WERI-Rb-1 (cell line): ENCODE measurements around the gene KCNMA1.

Experiments used
- DNase-seq: peaks from one replicate; pipeline ENCODE4 v3.0.0-alpha.2; 2020
- H3K27ac ChIP-seq: fragments of 250-450 bp; sonication (Bioruptor Pico); 2 replicates; pipeline ENCODE4 v1.5.1; 2020; ENCODE audit warnings: mild to moderate bottlenecking, moderate library complexity
- H3K27me3 ChIP-seq: fragments of 250-450 bp; sonication (Bioruptor Pico); 2 replicates; pipeline ENCODE4 v1.5.1; 2021; ENCODE audit warnings: mild to moderate bottlenecking, low read depth, moderate library complexity; ENCODE audit not compliant: insufficient read depth, severe bottlenecking
- H3K36me3 ChIP-seq: fragments of 250-450 bp; sonication (Bioruptor Pico); 2 replicates; pipeline ENCODE4 v1.5.1; 2020; ENCODE audit warnings: mild to moderate bottlenecking, moderate library complexity
- H3K4me3 ChIP-seq: 2 replicates; pipeline ENCODE4 v1.5.1; 2011; ENCODE audit warnings: low read depth, mild to moderate bottlenecking, control low read depth, low read length
- H3K9me3 ChIP-seq: fragments of 250-450 bp; sonication (Bioruptor Pico); 2 replicates; pipeline ENCODE4 v1.5.1; 2021; ENCODE audit warnings: mild to moderate bottlenecking, moderate library complexity; ENCODE audit not compliant: severe bottlenecking
- CTCF ChIP-seq: IDR thresholded peaks from 2 replicates; pipeline ENCODE4 v1.5.1; 2011; ENCODE audit warnings: low read depth, mild to moderate bottlenecking, control low read depth, inconsistent platforms, low read length

The KCNMA1 gene

GRCh38 chr10:77681839-77682238, 44.2 kb upstream of the KCNMA1 start:
- no peak overlapping the region for H3K27ac ChIP-seq
- no peaks in the 10 kb centered on the region for H3K27me3 ChIP-seq
- DNase-seq, result no peak
- H3K9me3 ChIP-seq, result no peaks in the 10 kb centered on the region
- H3K4me3 ChIP-seq, result no peak overlapping the region
- no peak for TF ChIP-seq CTCF
- no peaks in the 10 kb centered on the region for H3K36me3 ChIP-seq

GRCh38 chr10:77680811-77681210, 43.2 kb upstream of the KCNMA1 start:
- Histone ChIP-seq H3K36me3 (no peaks in the 10 kb centered on the region), H3K27me3 (no peaks in the 10 kb centered on the region), H3K4me3 (no peak overlapping the region), H3K27ac (no peak overlapping the region), H3K9me3 (no peaks in the 10 kb centered on the region)
- TF ChIP-seq CTCF, result no peak
- no peak for DNase-seq

GRCh38 chr10:77680065-77680464, 42.5 kb upstream of the KCNMA1 start:
- no peak overlapping the region for H3K27ac ChIP-seq
- H3K27me3 ChIP-seq, result no peaks in the 10 kb centered on the region
- H3K9me3 ChIP-seq, result no peaks in the 10 kb centered on the region
- H3K36me3 ChIP-seq, result no peaks in the 10 kb centered on the region
- TF ChIP-seq CTCF, result no peak
- no peak overlapping the region for H3K4me3 ChIP-seq
- no peak for DNase-seq

- H3K27ac ChIP-seq, result no peak overlapping the region
- H3K9me3 ChIP-seq, result no peaks in the 10 kb centered on the region
- no peak overlapping the region for H3K4me3 ChIP-seq
- TF ChIP-seq CTCF, result no peak
- H3K27me3 ChIP-seq, result no peaks in the 10 kb centered on the region
- H3K36me3 ChIP-seq, result no peaks in the 10 kb centered on the region
- DNase-seq, result no peak
These were observed 41.6 kb upstream of the KCNMA1 start for GRCh38 chr10:77679217-77679616.

- no peaks in the 10 kb centered on the region for H3K27me3 ChIP-seq
- H3K36me3 ChIP-seq, result no peaks in the 10 kb centered on the region
- no peak overlapping the region for H3K4me3 ChIP-seq
- H3K9me3 ChIP-seq, result no peaks in the 10 kb centered on the region
- no peak for TF ChIP-seq CTCF
- no peak for DNase-seq
- H3K27ac ChIP-seq, result no peak overlapping the region
These were observed 40.5 kb upstream of the KCNMA1 start for GRCh38 chr10:77678146-77678545.

GRCh38 chr10:77675347-77675746, 37.7 kb upstream of the KCNMA1 start:
- no peaks in the 10 kb centered on the region for H3K9me3 ChIP-seq
- no peaks in the 10 kb centered on the region for H3K27me3 ChIP-seq
- no peak for TF ChIP-seq CTCF
- no peak overlapping the region for H3K27ac ChIP-seq
- no peak overlapping the region for H3K4me3 ChIP-seq
- DNase-seq, result no peak
- no peaks in the 10 kb centered on the region for H3K36me3 ChIP-seq
